AG20443 (cell line): Measurements from ENCODE around the gene ASAP3.
A peak's percentile ranks its signal among the peaks of the same experiment; 100 is the strongest.

Experiments used
- DNase-seq: peaks from one replicate; pipeline ENCODE4 v3.0.0; 2012; ENCODE audit warnings: low spot score, mixed read lengths

ASAP3 gene

DNA sequence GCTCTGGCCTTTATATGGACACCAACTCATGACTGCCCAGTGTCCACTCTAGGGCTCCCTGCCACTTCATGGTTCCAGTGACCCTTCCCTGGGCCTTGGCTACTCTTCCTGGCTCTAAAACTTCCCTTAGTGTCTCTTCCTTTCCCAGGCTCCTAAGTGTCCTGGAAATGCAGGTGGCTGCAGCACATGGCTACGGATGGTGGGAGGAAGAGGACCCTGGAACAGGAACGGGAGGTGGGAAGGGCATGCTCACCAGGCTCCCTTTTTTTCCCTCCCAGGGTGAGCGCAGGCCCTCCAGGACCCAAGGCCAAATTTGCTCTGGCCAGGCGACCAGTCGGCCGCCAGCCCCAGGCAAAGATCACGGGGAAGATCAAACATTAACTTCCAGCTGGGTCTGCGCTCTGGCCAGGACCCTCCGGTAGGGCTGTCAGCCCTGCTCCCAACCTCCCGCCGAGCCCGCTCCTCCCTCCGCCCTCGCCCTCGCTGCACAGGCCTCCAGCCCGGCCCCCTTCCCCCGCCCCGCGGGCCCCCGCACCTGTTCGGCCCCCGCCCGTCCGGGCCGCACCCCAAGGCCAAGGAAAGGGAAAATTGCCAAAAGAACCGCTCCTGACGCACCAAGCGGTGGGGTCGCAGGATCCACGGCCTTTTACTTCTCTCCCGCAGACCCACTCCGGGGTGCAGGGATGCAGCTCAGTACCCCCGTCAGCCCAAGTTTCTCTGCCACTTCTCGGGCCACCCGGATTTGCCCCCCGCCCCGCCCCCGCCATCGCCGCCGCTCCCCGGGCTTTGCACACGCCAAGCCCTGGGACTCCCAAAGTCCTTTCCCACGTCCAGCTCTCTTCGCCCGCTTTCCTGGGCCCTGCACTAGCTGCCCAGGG lies 60.3 kb downstream of the ASAP3 start:
- DNase-seq, result peak; percentile 47

DNA sequence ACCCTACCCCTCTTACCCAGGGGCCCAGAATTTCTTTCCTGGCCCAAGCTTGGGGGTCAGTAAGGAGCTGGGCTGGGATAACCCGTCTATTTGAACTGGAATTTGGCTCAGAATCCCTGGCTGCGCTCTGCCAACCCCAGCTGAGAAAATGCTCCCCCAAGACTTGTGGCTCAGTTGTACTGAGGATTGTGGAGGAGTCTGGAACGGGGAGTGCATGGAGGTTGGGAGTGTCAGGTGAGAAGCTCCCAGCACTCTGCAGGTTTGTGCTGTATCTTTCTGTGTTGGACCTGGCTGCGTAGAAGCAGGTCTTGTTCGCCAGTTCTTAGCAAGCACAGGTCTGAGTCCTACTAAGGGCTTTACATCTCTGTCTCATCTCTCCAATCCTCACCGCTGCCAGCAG lies 61.0 kb downstream of the ASAP3 start:
- no peak for DNase-seq

DNA sequence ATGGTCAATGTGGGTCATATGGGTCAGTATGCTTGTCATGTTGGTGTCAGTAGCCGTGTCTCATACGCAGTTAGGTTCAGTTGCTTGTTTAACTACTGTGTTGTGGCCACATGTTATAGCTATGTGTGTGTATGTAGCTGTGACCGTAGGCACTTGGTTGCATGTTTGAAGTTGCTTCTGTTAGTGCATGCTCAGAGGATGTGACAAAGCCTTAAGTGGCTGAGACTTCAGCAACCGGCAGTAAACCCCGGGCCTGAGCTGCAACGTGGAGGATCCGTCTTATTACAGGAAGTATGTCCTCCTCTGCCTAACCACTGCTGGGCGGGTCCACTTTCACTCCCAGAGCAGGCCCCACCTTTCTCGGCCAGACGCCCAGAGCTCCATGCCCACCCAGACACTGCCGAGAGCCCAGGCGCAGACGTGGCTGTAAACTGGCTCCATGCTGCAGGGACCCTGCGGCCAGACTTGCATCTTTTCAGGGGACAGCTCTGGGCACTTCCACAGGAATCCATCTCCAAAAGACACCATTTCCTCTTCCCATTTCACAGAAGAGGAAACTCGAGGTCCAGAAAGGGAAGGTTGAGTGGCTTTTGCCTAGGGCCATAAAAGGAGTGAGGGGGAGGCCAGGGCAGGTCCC lies 61.6 kb downstream of the ASAP3 start:
- DNase-seq, result peak; percentile 88

GRCh38 chr1:23421753-23422240 lies 62.2 kb downstream of the ASAP3 start:
- peak; percentile 81 for DNase-seq

GRCh38 chr1:23421343-23421742 lies 62.6 kb downstream of the ASAP3 start:
- DNase-seq, result no peak

GRCh38 chr1:23420778-23421177 lies 63.2 kb downstream of the ASAP3 start:
- DNase-seq, result no peak

- no peak for DNase-seq
Measured at GRCh38 chr1:23419180-23419579, 64.8 kb downstream of the ASAP3 start.

GRCh38 chr1:23417570-23417969 lies 66.4 kb downstream of the ASAP3 start:
- DNase-seq, result no peak

GRCh38 chr1:23416964-23417363 lies 67.0 kb downstream of the ASAP3 start:
- no peak for DNase-seq

DNA sequence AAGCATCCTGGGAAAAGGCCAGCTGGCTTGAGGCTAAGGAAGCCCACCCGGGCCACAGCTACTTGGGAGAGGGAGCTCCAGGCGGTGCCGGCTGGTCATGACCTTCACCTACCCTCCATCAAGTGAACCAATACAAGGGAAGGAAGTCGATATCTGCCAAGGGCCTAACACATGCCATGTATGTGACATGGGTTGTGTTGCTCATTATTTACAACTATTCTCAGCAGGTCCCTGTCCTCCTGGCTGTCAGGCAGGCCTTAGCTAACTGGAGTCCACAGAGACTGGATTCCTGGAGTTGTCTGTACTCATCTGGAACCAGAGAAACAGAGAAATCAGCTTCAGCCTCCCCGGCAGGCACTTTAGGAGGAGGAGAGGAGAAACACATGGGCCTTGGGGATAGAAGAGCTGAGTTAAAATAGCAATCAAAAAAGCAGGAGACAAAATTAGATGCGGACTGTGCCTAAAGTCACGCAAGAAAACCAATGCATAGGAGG lies 75.1 kb downstream of the ASAP3 start:
- no peak for DNase-seq

GRCh38 chr1:23407016-23407630 lies 76.9 kb downstream of the ASAP3 start:
- DNase-seq, result no peak

GRCh38 chr1:23405946-23406345 lies 78.0 kb downstream of the ASAP3 start:
- DNase-seq, result no peak

DNA sequence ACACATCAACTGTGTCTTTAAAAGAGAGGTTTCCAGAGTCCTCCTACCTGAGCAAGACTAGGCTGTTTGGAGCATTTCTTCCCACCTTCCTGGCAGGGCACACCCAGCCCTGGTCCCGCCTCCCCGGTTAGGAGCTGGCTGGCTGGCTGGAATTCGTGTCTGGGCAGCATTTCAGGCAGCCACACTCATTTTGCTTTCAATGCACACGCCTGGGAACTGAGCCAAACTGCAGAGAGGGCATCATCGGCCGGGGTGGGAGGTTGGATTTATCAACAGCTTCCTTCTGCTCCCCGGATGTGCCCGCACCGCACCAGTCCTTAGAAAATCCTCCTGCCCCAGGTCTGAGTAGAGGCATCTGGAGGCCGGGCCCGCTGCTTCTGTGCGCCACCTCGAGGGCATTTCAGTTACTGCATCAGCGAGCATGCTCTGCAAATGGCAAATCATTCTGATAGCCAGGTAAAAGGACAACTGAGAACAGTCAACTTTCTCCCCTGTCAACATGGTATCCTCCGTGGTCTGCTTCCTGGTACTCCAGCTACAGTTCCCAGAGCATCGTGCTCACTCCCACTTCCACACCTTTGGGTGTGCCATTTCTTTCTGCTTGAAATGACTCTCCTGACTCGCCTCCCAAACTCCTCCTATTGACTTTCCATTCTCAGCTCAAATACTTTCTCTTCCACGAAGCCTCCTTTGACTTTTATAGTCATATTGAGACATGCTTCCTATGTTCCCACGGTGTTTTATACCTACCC lies 80.1 kb downstream of the ASAP3 start:
- DNase-seq, result peak; percentile 85

DNA sequence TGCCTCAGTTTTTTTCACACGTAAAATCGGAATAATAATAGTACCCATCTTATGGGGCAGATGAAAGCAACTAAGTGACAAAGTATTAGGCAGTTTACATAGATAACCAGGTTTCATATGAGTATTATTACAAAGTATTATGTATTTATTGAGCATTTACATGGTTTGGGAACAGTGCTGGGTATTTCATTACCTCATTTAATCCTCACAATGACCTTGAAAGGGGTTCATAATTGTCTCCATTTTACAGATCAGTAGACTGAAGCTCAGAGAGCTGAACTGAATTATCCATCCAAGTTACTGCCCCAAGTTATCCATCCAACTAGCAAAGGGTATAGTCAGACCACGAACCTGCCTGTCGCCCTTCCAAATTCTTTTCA lies 80.6 kb downstream of the ASAP3 start:
- no peak for DNase-seq

- DNase-seq, result peak; percentile 83
Measured at GRCh38 chr1:23403038-23403336, 81.0 kb downstream of the ASAP3 start.

GRCh38 chr1:23402286-23403037 lies 81.5 kb downstream of the ASAP3 start:
- DNase-seq, result no peak

GRCh38 chr1:23401313-23401712 lies 82.7 kb downstream of the ASAP3 start:
- no peak for DNase-seq

DNA sequence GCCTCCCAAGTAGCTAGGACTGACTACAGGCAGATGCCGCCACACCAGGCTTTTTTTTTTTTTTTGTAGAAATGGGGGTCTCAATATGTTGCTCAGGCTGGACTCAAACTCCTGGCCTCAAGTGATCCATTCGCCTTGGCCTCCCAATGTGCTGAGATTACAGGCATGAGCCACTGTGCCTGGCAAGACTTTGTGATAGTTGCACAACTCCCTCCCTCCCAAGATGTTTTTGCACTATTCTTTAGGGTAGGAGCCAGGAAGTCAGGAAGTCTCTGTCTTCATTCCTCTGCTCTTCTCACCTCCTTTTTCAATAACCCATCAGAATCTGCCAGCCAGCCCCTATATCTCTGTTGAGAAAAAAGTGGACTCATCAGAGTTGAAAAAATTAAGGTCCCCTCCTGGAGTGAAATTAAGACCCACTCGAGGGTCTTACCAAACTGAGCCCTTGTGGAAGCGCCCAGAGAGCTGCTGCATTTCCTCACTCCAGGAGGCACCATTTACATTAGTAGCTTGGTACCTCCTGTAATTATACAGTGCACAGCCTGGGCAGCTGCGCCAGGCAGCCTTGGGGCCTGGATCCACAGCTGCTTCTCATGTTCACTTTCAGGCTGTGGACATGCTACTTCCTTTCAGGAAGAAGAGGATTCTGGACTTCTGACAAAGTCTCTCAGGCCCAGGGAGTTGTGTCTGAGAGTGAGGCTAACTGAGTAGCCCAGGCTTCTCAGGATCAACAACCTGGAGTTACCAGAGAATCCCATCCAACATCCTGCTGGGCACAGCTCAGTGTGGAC lies 83.5 kb downstream of the ASAP3 start:
- DNase-seq, result peak; percentile 39

- no peak for DNase-seq
Measured at GRCh38 chr1:23399229-23399628, 84.8 kb downstream of the ASAP3 start.

DNA sequence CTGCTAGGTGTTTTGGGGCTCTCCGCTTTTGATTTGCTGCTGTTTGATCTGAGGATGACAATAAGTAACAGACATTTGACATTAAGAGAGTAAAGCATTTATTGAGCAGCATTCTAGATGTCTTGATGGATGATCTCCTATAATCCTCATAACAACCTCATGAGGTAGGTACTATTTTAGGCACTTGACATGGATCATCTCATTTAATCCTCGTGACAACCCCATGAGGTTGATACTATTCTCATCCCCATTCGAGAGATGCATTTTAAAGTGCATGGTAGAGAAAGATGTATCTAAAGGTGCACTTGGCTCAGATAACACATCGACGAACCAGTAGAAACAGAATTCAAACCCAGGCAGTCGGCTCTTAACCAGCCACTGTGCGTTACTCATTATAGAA lies 86.1 kb downstream of the ASAP3 start:
- no peak for DNase-seq

DNA sequence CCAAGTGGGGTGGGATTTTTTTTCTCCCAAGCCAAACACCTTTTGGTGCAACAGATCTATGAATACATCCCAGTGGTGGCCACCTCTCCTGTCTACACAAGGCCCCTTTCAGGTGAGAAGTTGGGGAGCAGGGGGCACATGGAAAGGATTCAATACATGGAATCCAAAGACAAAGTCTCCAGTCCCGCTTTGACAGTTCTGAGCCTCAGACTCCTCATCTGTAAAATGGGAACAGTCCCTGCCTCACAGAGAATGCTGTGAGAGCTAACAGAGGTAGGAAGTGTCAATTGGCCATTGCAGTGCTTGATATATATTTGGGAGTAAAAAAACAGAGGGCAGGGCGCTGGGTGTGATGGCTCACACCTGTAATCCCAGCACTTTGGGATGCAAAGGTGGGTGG lies 87.6 kb downstream of the ASAP3 start:
- DNase-seq, result no peak
